Measurements from ENCODE around the gene ATP11A. TPM values are rescaled to one million over a fixed set of nuclear protein-coding genes. Genes with fewer than 3 reads are reported as not detected.

Gene ATP11A
- total RNA-seq, 2 donors from 2014 or later: 15.2 to 38.4 TPM

DNA sequence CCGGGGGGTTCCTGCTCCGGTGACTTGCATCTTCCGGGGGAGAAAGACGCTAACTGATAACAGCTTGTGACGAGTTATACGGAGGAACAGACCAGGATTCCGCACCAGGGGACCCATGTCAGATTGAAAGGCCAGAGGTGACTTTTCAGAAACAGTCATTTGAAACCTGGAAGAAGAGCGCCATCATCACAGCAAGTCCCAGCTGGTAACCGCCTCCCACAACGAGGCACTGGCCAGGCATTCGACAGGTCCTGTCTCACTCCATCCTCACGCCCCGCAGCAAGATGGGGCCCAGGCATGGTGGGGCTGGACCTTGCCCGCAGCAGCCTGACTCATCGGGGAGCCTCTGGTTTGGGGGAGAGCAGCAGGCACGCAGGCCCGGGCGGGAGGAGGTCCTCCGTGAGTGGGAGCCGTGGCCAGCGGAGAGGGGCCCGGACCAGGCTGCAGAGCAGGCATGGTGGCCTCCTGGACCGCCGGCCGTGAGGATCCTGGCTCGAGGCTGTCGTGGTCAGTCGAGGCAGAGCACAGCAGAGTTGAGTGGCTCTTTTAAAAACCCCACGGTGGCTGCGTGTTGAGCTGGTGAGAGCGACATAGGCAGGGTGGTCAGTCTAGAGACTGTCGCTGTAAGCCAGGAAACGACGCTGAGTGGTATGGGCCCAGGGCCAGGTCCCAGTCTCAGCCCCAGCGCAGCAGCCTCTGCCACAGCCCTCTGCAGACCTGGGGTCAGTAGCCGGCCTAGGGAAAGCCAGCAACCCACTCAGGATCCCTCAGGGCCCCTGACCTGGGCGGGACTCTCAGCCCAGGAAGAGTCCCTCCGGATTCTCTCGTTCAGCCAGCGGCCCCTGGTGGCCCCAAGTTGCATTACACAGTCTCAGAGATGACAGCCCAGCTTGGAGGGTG, 184.3 kb downstream of the ATP11A start:
- Histone ChIP-seq H3K4me1 (ENCODE audit: control insufficient read depth in 1 of 2, low read depth in 2 of 2) (peaks cover 0 to 11% of the 10 kb centered on the region in 2 donors), H3K36me3 (peaks cover under 1% of the 10 kb centered on the region), H3K9me3 (no peaks in the 10 kb centered on the region), H3K27ac (no peak overlapping the region), H3K4me3 (peak overlapping the region; percentile 26), H3K27me3 (replicated peaks; ENCODE audit: insufficient read depth) (no peaks in the 10 kb centered on the region)
- peak; percentile 37 for ATAC-seq (ENCODE audit: insufficient number of reproducible peaks, low FRiP score, low read depth)
- TF ChIP-seq, protein P1, sequence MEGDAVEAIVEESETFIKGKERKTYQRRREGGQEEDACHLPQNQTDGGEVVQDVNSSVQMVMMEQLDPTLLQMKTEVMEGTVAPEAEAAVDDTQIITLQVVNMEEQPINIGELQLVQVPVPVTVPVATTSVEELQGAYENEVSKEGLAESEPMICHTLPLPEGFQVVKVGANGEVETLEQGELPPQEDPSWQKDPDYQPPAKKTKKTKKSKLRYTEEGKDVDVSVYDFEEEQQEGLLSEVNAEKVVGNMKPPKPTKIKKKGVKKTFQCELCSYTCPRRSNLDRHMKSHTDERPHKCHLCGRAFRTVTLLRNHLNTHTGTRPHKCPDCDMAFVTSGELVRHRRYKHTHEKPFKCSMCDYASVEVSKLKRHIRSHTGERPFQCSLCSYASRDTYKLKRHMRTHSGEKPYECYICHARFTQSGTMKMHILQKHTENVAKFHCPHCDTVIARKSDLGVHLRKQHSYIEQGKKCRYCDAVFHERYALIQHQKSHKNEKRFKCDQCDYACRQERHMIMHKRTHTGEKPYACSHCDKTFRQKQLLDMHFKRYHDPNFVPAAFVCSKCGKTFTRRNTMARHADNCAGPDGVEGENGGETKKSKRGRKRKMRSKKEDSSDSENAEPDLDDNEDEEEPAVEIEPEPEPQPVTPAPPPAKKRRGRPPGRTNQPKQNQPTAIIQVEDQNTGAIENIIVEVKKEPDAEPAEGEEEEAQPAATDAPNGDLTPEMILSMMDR (IDR thresholded peaks at IDR 0.05): peak; percentile 95
- DNase-seq (ENCODE audit: low spot score): no peak

DNA sequence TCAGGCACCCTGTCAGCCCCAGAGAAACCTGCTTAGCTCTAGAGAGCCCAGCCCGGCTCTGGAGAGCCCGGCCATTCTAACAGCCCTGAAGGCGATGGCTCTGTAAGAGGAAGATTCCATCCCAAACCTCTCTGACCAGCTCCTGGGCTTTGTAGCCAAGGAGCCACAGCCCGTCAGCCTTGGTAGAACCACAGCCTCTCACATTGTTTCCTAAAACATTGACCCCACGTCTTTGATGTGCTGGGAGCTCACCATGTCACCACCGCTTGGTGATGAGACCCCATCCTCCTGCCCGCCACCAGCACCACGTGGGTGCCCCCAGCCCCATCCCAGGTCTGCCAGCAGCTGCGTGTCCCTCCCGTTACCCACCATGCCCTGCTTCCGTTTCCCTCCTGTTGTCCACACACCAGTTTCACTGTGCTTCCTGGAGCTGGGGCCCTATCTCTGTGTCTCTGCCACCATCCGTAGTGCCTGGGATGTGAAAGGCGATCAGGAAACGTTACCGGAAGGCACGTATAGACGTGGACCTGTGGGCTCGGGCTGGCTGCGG, 185.0 kb downstream of the ATP11A start:
- ATAC-seq (ENCODE audit: insufficient number of reproducible peaks, low FRiP score, low read depth): no peak
- Histone ChIP-seq H3K9me3 (no peaks in the 10 kb centered on the region), H3K36me3 (no peaks in the 10 kb centered on the region), H3K27ac (no peak overlapping the region), H3K4me3 (no peak overlapping the region), H3K4me1 (ENCODE audit: control insufficient read depth in 1 of 2, low read depth in 2 of 2) (peaks cover 0 to 18% of the 10 kb centered on the region in 2 donors), H3K27me3 (replicated peaks; ENCODE audit: insufficient read depth) (no peaks in the 10 kb centered on the region)
- no peak for DNase-seq (ENCODE audit: low spot score)
- TF ChIP-seq, protein P1 (IDR thresholded peaks at IDR 0.05): no peak

DNA sequence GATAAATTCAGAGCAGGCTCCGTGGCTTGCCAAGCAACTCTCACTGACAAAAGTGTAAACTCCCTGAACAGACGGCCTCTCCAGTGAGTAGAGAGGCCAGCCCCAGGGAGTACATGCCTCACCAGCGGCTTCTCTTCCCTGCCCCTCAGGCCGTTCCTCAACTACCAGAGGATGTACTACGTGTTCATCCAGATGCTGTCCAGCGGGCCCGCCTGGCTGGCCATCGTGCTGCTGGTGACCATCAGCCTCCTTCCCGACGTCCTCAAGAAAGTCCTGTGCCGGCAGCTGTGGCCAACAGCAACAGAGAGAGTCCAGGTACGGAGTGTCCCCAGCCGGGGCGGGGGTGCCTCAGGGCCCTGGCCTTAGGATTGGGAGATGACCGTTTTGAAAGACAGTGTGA, 185.8 kb downstream of the ATP11A start:
- Histone ChIP-seq H3K27ac (no peak overlapping the region), H3K9me3 (no peaks in the 10 kb centered on the region), H3K36me3 (no peaks in the 10 kb centered on the region), H3K4me1 (ENCODE audit: control insufficient read depth in 1 of 2, low read depth in 2 of 2) (peaks cover 0 to 18% of the 10 kb centered on the region in 2 donors), H3K4me3 (no peak overlapping the region), H3K27me3 (replicated peaks; ENCODE audit: insufficient read depth) (no peaks in the 10 kb centered on the region)
- DNase-seq (ENCODE audit: low spot score): no peak
- TF ChIP-seq, protein P1 (IDR thresholded peaks at IDR 0.05): no peak
- no peak for ATAC-seq (ENCODE audit: insufficient number of reproducible peaks, low FRiP score, low read depth)

DNA sequence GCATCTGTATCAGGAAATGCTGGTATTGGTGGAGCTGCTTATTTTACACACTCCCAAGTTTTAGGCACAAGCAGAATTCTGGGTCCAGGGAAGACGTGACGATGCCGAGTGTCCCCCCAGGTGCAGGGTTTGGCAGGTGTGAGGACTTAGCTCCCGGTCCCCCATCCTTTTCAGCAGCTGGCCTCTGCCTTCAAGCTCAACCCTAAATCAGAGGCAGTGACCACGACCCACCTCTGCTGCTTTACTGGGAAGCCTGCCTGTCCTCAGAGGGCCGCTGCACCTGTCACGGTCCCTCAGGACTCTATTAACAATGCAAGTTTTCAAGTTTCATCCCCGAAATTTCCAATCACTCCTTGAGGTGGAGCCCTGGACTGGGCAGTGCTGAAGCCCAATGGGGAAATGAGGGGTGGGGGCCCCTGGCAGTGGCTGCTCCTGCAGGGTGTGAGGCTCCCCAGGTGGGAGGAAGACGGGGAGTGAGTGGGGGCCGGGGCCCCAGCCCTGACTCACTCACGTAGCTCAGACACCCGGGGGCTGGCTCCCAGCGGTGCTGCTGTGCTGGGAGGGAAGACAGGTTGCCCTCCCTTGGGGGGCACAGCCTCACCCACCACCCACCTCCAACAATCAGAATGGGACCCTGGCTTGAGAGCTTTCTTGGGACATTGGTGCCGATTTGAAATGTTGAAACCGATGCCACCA, 186.6 kb downstream of the ATP11A start:
- Histone ChIP-seq H3K27ac (no peak overlapping the region), H3K36me3 (no peaks in the 10 kb centered on the region), H3K9me3 (no peaks in the 10 kb centered on the region), H3K4me1 (ENCODE audit: control insufficient read depth in 1 of 2, low read depth in 2 of 2) (peaks cover 0 to 18% of the 10 kb centered on the region in 2 donors), H3K4me3 (no peak overlapping the region), H3K27me3 (replicated peaks; ENCODE audit: insufficient read depth) (no peaks in the 10 kb centered on the region)
- TF ChIP-seq, protein P1 (IDR thresholded peaks at IDR 0.05): no peak
- DNase-seq (ENCODE audit: low spot score) (no peak), ATAC-seq (ENCODE audit: insufficient number of reproducible peaks, low FRiP score, low read depth) (no peak)

DNA sequence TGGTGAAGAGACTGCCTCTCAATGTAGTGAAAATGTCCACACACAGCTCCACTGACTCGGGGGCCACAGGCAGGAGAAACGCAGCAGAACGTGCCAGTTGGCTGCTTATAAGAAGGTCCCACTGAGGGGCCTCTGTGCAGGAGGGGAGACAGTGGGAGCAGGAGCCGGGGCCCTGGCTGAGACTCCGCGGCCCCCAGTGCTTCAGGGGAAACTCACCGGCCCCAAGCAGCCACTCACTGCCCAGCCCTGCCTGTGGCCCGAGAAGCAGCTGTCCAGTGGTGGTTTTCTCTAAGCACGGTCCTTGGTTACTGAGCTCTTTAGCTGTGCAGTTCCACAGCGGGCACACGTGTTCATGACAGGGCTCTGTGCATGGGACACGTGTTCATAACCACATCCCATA, 187.2 kb downstream of the ATP11A start:
- DNase-seq (ENCODE audit: low spot score): no peak
- H3K36me3 ChIP-seq: peaks cover 2% of the 10 kb centered on the region

More for the DNA sequence above, 187.2 kb downstream of the ATP11A start:
- TF ChIP-seq, protein P1 (IDR thresholded peaks at IDR 0.05): no peak
- Histone ChIP-seq H3K4me1 (ENCODE audit: control insufficient read depth in 1 of 2, low read depth in 2 of 2) (peaks cover 0 to 18% of the 10 kb centered on the region in 2 donors), H3K9me3 (no peaks in the 10 kb centered on the region), H3K4me3 (no peak overlapping the region), H3K27ac (no peak overlapping the region), H3K27me3 (replicated peaks; ENCODE audit: insufficient read depth) (no peaks in the 10 kb centered on the region)
- no peak for ATAC-seq (ENCODE audit: insufficient number of reproducible peaks, low FRiP score, low read depth)

Measured in thoracic aorta (tissue), 2 donors.